ENCODE results near the gene ZWILCH.

The ZWILCH gene

DNA sequence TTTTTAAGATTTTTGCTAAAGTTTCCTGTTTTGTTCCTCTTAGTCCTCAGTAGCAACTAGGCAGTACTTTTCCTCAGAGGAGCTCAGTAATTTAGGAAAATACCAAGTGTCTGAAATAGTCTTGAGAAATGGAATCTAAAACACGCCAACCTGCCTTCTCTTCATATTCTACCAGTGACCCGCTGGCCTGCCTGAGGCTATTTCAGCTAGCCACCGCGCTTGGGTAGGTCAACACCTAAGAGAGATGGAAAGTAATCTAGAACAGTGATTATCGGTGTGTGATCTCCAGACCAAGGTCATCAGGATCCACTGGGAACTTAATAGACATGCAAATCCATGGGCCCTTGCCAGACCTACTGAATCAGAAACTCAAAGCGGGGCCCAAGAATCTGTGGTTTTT is 53.1 kb downstream of the ZWILCH start:
- no peak for DNase-seq

DNA sequence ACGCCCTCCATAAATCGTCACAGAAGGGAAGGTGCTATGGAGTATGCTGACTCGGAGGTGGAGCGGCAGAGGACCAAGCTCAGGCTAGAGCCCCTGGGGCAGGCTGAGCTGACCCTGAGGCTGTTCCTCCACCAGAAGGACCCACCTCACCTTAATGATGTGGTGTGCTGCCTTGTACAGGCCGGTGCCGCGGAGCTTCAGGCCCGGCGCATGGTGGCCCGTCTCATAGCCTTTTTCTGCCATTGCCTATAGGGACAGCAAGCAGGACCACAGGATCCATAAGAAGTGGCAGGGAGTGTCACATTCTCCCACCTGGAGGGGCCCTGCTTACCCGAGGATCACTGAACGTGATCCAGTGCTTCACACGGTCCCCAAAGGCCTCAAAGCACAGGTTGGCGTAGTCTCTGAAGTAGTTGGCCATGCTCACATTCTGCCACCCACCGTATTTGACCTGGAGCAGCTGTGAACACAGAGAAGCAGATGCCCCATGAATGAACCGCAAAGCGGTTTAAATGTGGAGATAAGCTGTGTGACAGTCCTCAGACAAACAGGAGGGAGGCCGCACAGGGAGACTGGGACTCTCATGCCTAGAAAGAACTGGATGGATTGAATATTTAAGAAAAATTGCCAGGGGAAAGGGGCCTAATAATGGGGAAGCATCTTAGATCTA is 55.9 kb downstream of the ZWILCH start:
- DNase-seq = no peak

DNA sequence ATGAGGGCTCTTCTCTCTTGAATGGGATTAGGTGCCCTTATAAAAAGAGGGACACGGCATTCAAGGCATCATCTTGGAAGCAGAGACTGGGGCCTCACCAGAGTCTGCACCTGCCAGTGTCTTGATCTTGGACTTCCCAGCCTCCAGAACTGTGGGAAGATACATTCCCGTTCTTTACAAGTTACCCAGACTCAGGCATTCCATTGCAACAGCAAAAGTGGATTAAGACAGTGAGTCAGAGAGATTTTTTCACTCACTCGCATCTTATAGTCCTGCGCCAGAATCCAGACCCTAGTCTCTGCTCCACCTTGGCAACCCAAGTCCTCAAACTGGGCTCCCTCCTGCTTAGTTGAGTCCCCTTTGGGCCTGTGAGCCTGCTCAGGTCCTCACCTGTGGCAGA is 58.0 kb downstream of the ZWILCH start:
- DNase-seq = no peak

DNA sequence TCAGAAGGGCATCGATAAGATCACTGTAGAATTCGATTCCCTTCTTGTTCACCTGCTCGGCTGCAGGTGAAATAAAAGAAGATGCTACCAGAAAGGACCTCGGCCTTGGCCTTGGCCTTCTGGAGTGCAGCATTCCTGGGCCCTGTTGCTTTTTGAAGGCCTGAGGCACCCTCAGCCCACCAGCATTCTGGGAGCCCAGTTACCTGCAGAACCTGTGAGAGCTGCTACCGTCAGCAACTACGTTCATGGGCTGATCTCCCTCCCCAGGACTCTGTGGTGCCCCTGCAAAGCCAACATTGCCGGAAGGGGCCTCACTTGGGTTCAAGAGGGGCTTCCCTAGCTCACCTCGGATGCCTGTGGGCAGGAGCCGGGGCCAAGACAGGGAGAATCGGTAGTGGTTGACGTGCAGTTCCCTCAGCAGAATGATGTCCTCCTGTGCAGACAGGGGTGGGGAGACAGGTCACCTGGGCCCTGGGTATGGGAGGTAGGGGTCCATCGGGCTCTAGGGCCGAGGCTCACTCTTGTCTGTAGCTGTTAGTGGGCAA is 58.5 kb downstream of the ZWILCH start:
- no peak for DNase-seq

DNA sequence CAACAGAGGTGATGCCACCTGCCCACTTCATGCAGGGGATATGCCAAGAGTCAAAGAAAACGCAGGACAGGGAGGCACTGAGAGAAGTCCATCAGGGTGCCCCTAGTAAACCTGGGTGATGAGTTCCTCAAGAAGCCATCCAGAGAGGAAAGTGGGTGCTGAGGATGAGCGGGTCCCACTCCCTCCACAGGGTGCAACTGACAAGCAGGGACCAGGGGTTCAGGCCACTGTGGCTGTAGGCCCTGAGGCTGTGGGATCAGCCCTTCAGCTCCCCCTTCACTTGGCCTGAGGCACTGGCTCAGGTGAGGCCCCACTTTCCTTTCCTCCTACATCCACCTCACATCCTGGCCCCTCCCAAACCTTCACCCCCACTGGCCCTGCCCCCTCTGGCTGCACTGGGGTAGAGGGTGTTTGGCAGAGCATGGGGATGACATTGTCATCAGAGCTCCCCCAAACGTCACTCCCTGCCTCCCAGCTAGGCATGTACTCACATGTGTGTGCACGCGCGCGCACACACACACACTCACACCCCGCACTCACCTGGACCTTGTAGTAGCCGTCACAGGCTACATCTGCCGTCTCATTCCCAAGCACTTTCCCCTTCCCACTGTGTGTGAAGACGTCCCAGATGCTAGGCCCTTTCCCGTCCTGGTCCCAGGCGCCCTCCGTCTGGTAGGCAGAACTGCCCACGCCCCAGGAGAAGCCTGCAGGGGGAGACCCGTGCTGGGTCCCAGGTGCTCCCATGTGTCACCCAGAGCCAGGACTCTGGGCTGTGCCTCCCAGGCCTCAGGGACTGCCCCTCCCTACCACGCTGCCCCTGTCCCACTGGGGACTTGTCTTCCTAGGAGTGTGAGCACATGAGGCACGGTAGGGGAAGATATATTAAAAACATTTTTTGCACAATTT is 59.3 kb downstream of the ZWILCH start:
- no peak for DNase-seq

DNA sequence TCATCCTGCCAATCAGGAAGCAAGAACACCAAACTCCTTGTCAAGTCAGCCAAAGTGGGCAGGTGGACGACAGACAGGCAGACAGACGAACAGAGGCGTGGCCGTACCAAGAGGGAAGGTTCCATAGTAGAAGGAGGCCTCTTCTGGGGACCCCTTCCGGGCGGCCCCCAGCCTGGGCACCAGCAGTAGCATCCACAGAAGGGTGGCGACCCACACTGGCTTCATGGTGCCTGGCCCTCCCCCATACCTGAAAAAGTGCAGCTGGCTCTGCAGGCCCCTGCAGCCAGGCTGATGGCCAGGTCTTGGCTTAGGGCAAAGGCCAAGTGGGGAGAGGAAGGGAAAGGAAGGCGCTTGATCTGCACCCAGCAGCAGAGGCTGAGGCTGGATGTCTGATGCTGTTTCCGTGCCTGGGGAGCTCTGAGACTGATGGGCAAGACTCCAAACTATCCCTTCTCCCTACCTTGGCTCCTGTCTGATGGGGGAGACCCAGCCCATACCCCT is 60.1 kb downstream of the ZWILCH start:
- DNase-seq = no peak

DNA sequence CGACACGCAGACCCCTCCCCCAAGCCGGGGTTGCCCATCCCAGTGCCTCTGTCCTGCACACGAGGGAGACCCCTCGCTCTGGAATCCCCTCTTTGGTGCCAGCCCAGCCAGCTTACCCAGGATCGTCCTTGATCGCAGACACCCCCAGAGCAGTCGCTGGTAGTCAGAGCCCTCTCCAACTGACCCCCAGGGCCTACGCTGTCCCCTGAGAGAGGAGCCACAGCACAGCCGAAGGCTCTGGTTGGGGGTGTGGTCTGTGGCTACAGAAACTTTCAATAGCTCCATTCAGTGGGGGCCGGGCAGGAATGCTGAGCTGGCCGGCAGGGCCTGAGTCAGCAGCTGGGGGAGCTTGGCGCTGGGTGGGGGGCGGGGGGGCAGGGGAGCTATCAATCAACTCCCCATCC is 60.6 kb downstream of the ZWILCH start, which contains the start of gene LCTL:
TSS of gene LCTL (minus strand) at position 258 of the 404 bp plus-strand sequence. CDS start 633 bp downstream, outside the sequence.
- DNase-seq = peak; percentile 65

DNA sequence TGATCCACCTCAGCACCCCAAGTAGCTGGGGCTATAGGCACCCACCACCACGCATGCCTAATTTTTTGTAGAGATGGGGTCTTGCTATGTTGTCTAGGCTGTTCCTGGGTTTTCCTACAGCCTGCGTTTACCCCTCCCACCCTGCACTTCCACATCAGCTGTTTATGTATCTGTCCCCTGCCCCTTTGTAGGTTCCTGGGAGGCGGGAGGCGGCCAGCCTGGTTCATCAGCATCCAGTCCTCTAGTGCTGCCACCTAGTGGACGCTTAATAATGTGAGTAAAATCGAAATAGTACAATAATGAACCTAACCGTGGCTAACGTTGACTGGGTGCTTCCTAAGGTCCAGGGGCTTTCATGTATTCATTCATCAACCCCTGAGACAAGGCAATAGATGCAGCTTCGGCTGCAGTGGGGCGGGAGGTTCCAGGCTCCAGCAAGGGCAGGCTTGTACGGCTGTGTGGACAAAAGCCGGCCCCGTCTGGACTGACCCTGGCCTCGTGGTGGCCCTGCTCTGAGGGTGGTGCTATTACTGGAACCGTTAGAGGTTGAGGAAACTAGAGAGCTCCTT is 61.9 kb downstream of the ZWILCH start:
- DNase-seq = no peak

DNA sequence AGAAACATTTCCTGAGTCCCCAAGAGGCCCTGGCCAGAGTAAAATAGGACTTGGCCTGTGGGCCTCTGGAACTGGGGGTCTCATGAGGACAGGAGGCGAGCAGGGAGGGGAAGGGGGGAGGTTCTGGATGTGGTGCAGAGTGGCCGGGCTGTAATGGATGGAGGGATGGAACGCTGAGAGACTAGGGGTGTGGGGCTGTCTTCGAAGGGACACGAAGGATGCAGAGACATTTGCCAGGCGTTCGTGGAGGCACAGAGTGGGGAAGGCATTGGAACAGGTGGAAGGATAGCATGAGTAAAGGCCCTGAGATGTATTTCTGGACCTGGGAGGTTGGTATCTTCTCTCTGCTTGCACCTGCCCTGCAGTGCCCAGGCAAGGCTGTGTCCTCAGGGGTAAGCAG is 62.8 kb downstream of the ZWILCH start:
- no peak for DNase-seq

DNA sequence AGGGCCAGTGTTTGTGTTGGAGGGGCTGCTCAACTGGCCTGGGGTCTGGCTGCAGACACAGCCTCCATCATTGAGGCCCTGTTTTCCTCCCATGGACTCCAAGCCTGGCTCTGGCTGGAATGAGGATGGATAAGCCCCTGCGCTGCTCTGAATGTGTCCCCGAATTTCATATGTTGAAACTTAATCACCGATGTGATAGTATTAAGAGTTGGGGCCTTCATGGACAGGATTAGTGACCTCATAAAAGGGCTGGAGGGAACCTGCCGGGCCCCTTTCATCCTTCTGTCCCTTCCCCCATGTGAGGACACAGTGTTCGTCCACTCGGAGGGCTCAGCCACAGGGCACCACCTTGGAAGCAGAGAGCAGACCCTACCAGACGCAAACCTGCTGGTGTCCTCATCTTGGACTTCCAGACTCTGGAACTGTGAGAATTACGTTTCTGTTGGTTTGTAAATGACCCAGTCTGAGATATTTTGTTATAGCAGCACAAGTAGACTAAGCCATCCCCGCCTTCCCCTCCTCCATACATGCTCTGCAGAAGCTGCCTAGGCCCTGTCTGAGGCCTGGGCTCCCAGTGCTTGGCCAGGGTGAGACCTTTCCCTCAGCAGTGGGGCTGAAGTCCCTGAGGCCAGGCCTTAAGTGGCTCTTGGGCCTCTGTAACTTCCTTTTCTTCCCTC is 64.5 kb downstream of the ZWILCH start:
- DNase-seq = no peak

DNA sequence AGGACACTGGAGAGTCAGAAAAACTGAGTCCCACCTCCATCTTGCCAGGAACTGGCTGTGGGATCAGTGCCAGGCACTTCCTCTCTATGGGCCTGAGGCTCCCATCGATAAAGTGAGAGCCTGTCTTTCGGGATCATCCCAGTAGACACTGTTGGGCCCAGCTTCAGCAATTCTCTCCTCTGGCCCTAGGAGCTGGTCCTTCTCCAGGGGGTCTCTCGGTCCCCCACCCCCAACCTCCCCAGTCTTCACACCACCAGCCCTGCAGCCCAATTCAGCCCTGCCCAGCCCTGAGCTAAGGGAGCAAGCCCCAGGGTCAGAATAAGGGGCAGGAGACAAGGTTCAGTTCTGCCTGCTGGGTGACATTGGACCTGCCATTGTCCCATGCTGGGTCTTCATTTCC is 65.2 kb downstream of the ZWILCH start:
- DNase-seq = no peak

DNA sequence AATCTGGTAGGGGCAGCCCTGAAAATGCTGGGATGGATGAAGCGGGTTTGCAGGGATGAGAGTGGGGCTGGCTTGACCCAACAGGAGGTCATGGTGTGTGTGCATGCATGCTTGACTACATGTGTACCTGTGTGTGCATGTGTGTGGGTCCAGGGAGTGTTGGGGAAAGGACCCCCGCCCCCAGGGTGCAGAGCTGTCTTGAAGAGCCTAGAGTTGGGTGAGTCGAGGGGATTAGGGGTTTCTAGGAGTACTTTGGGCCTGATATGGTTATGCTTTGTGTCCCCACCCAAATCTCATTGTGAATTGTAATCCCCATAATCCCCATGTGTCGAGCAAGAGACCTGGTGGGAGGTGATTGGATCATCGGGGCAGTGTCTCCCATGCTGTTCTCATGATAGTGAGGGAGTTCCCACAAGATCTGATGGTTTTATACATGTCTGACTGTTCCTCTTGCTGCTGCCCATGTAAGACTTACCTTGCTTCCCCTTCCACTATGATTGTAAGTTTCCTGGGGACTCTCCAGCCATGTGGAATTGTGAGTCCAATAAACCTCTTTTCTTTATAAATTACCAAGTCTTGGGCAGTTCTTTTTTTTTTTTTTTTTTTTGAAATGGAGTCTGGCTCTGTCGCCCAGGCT is 65.8 kb downstream of the ZWILCH start:
- no peak for DNase-seq

DNA sequence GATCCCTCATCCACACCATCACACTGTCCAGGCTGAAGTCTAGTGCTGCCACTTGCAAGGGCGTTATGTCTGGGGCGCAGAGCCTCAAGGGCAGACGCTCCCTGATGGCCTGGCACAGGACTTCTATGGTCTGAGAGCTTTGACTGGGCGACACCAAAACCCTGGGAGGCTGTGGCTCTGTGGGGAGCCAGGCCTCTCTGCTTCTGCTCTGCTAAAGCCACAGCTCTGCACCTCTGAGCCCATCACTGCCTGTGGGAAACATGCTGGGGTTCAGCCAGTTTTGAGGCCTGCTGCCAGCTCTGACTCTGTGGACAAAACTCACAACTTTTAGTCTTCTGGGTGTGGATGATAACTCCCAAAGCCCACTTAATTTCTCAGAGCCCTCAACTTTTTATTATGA is 67.0 kb downstream of the ZWILCH start:
- DNase-seq = no peak

DNA sequence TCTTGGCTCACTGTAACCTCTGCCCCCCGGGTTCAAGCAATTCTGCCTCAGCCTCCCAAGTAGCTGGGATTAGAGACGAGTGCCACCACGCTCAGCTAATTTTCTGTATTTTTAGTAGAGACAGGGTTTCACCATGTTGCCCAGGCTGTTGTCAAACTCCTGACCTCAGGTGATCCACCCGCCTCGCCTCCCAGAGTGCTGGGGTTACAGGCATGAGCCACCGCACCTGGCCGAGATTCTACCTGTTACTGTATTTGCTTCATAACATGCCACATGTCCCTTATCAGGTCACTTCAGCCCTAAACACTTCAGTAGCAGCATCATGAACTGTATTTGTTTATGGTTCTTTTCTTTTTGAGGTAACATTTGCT is 68.2 kb downstream of the ZWILCH start:
- DNase-seq = no peak

DNA sequence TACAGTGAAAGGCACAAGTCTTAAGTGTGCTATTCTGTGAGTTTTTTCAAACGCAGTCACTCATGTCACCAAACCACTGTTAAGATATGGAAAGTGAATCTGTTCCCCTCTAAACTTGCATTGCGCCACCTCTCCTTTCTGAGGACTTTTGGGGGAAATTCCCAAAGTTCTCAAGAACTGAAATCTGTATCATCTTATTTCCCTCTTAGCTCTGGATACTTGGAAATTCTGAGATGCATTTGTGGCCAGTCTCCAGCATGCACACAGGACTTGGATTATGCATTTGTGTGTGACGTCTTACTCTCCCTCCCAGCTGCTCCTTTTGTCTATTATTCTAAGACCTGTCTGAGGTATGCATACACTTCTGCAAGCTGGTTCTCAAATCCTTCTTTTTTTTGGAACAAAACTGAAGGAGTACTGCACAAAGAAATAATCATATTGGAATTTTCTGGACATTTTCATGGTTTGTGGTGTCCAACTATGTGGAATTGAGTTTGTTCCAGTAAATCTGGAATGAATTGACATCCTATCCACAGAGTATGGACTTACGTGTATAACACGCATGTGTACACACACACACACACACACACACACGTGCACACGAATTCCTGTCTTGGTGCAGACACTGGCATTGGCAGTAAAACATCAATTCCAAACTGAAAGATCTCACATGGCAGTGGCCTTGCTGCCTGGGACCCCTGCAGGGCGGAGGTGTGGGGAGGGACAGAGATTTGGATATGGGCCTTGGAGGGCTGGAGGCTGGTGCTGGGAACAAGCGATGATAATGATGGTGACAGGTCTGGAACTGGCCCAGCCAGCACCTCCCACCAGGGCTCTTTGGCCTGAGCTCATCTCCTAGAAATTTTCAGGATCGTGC is 68.8 kb downstream of the ZWILCH start:
- DNase-seq = peak; percentile 71

DNA sequence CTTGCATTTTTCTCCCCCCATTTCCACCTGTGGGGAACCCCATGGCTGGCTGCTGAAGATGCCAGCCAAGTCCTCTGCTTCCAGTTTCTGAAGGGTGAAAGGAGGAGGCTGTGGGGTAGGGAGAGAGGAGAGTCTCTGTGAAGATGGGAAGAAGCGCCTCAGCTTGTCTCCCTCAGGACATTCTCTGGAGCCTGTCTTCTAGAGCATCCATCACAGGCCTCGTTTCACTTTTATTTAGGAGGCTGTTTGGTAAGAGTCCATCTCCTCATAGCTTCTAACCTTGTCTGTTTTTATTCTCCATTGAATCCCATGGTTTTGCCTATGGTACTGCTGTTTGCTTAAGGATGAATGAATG is 69.4 kb downstream of the ZWILCH start:
- DNase-seq = no peak

DNA sequence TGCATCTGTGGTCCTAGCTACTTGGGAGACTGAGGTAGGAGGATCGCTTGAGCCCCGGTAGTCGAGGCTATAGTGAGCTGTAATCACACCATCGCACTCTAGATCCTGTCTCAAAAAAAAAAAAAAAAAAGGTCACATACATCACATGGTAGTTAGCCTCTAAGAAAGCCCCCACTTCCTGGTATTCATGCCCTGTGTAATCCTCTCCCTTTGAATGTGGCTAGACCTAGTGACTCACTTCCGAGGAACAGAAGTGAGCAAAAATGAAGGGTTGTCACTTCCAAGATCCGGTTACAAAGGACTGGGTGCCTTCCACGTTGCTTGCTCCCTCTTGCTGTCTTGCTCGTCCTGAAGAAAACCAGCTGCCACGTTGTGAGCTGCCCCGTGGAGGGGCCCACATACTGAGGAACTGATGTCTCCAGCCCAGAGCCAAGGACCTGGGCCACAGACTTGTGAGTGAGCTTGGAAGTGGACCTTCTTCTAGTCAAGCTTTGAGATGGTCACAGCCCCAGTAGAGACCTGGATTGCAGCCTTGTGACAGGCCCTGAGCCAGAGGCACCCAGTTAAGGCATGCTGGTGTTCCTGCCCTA is 73.3 kb downstream of the ZWILCH start:
- DNase-seq = no peak

DNA sequence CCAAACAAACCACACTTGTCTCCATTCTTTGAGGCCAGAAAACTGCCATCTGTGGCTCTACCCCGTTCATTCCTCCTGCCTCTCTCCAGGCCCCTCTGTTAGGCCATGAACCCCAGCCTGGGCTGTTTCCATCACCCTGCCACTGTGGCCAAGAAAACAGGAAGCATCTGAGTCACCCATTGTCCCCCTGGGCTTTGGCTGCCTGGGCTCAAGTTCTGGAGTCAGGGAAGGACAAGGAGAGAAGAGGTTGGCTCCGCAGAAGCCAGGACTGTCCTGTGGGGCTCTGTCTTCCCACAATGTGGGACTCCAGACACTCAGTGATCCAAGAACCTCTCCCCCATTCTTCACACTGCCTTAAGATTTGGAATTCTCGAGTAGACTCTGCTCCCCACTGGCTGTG is 75.5 kb downstream of the ZWILCH start:
- no peak for DNase-seq

DNA sequence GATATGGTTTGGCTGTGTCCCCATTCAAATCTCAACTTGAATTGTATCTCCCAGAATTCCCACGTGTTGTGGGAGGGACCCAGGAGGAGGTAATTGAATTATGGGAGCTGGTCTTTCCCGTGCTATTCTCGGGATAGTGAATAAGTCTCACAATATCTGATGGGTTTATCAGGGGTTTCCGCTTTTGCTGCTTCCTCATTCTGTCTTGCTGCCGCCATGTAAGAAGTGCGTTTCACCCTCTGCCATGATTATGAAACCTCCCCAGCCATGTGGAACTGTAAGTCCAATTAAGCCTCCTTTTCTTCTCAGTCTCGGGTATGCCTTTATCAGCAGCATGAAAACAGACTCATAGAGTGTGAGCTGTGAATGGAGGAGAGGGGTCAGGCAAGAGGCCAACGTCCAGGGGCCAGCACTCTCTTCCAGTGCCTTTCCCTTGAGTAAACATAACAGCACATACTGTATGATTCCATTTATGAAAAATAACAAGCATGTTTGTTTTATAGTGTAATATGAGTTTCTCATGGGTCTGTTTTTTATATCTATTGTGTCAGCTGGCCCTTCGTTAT is 76.9 kb downstream of the ZWILCH start:
- DNase-seq = no peak

DNA sequence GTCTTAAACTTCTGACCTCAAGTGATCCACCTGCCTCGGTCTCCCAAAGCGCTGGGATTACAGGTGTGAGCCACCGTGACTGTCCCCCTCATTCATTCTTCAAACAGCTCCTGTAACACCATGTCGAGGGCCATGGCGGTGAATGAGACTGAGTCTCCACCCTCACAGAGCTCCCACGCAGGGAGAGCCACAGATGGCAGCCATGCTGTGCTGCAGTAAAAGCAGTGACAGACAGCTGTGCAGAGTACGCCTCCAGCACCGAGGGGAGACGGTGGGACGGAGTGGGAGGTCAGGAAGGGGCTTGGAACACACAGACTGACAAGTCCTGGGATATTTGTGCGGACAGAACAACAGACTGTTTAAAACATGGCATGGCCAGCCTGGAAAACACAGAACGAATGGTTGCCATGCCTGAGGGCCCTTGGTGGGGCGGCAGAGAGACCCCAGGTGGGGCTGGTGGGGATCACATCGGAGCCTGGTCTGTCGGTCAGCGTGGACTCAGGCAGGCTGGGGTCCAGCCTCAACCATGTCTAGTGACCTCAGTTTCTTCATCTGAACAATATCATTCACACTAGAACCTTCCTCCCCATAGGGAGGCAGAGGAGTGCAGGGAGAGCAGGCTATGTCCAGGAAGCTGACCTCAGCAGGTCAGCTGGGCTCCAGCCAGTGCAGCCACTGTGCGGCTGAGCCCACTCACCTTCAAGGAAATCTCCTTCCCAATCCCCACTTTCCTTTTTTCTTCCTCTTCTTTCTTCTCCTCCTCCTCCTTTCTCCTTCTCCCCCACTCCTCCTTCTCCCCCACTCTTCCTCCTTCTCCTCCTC is 81.2 kb downstream of the ZWILCH start:
- no peak for DNase-seq

Measured in left hindlimb (tissue), 1 donor.